ENCODE data around the gene ZNF280B.
"Not testable (repeated sequence)": the region's sequence is repeated elsewhere in the genome, so short reads cannot be mapped to it uniquely, and the experiment has no call there.

Gene ZNF280B

GRCh38 chr22:22478470-22478869, 30.1 kb downstream of the ZNF280B start:
- H3K36me3 Mint-ChIP-seq (ENCODE audit: low read depth) = no peaks in the 10 kb centered on the region
- intact Hi-C loops (cut with micrococcal nuclease) = no loop called here
- H3K9me3 Mint-ChIP-seq = no peaks in the 10 kb centered on the region
- H3K27me3 Mint-ChIP-seq = no peaks in the 10 kb centered on the region
- H3K4me3 Mint-ChIP-seq = no peak overlapping the region
- no peak overlapping the region for H3K27ac Mint-ChIP-seq
- peaks cover 5% of the 10 kb centered on the region for H3K4me1 Mint-ChIP-seq (ENCODE audit: low read depth)

- no peak overlapping the region for H3K4me3 Mint-ChIP-seq
- no peak overlapping the region for H3K27ac Mint-ChIP-seq
- peaks cover 4% of the 10 kb centered on the region for H3K9me3 Mint-ChIP-seq
- no peaks in the 10 kb centered on the region for H3K36me3 Mint-ChIP-seq (ENCODE audit: low read depth)
- peaks cover 5% of the 10 kb centered on the region for H3K4me1 Mint-ChIP-seq (ENCODE audit: low read depth)
- H3K27me3 Mint-ChIP-seq = peaks cover 4% of the 10 kb centered on the region
- intact Hi-C loops (cut with micrococcal nuclease) = no loop called here
Measured at GRCh38 chr22:22474733-22475132, 33.8 kb downstream of the ZNF280B start.

- intact Hi-C loops (cut with micrococcal nuclease); H3K4me1 Mint-ChIP-seq (ENCODE audit: low read depth); H3K36me3 Mint-ChIP-seq (ENCODE audit: low read depth); H3K27ac Mint-ChIP-seq; H3K4me3 Mint-ChIP-seq; H3K27me3 Mint-ChIP-seq: not testable (repeated sequence)
- peaks cover 20% of the 10 kb centered on the region for H3K9me3 Mint-ChIP-seq
Measured at GRCh38 chr22:22471104-22471503, 37.4 kb downstream of the ZNF280B start.

GRCh38 chr22:22469527-22469926, 39.0 kb downstream of the ZNF280B start:
- Mint-ChIP-seq H3K4me3 (no peak overlapping the region), H3K27me3 (peaks cover 13% of the 10 kb centered on the region), H3K27ac (no peak overlapping the region), H3K4me1 (ENCODE audit: low read depth) (no peaks in the 10 kb centered on the region), H3K9me3 (peaks cover 20% of the 10 kb centered on the region), H3K36me3 (ENCODE audit: low read depth) (no peaks in the 10 kb centered on the region)
- intact Hi-C loops (cut with micrococcal nuclease) = loop anchor here (10.0 kb wide), 1 partner anchor 105 kb away; no protein-coding TSS in a partner anchor

- intact Hi-C loops (cut with micrococcal nuclease) = loop anchor here (10.0 kb wide), 1 partner anchor 106 kb away; no protein-coding TSS in a partner anchor
- H3K27ac Mint-ChIP-seq; H3K36me3 Mint-ChIP-seq (ENCODE audit: low read depth); H3K4me1 Mint-ChIP-seq (ENCODE audit: low read depth); H3K4me3 Mint-ChIP-seq: not testable (repeated sequence)
- peaks cover 16% of the 10 kb centered on the region for H3K27me3 Mint-ChIP-seq
- peaks cover 20% of the 10 kb centered on the region for H3K9me3 Mint-ChIP-seq
Measured at GRCh38 chr22:22468794-22469469, 39.6 kb downstream of the ZNF280B start.

- Mint-ChIP-seq H3K9me3 (peaks cover 20% of the 10 kb centered on the region), H3K27ac (no peak overlapping the region), H3K4me3 (no peak overlapping the region), H3K4me1 (ENCODE audit: low read depth) (no peaks in the 10 kb centered on the region), H3K27me3 (peaks cover 28% of the 10 kb centered on the region), H3K36me3 (ENCODE audit: low read depth) (no peaks in the 10 kb centered on the region)
- intact Hi-C loops (cut with micrococcal nuclease) = loop anchor here (10.0 kb wide), 1 partner anchor 108 kb away; no protein-coding TSS in a partner anchor
Measured at GRCh38 chr22:22467112-22467511, 41.4 kb downstream of the ZNF280B start.

GRCh38 chr22:22465782-22466181, 42.8 kb downstream of the ZNF280B start:
- Mint-ChIP-seq H3K4me1 (ENCODE audit: low read depth) (no peaks in the 10 kb centered on the region), H3K4me3 (no peak overlapping the region), H3K9me3 (peaks cover 21% of the 10 kb centered on the region), H3K36me3 (ENCODE audit: low read depth) (no peaks in the 10 kb centered on the region), H3K27ac (no peak overlapping the region), H3K27me3 (peaks cover 35% of the 10 kb centered on the region)
- intact Hi-C loops (cut with micrococcal nuclease) = loop anchor here (10.0 kb wide), 1 partner anchor 109 kb away; no protein-coding TSS in a partner anchor

GRCh38 chr22:22465094-22465602, 43.4 kb downstream of the ZNF280B start:
- Mint-ChIP-seq H3K36me3 (ENCODE audit: low read depth) (no peaks in the 10 kb centered on the region), H3K4me1 (ENCODE audit: low read depth) (no peaks in the 10 kb centered on the region), H3K9me3 (peaks cover 27% of the 10 kb centered on the region), H3K27me3 (peaks cover 35% of the 10 kb centered on the region), H3K4me3 (no peak overlapping the region), H3K27ac (no peak overlapping the region)
- intact Hi-C loops (cut with micrococcal nuclease) = loop anchor here (10.0 kb wide), 1 partner anchor 110 kb away; no protein-coding TSS in a partner anchor

- Mint-ChIP-seq H3K27ac (no peak overlapping the region), H3K4me1 (ENCODE audit: low read depth) (no peaks in the 10 kb centered on the region), H3K4me3 (no peak overlapping the region), H3K9me3 (peaks cover 28% of the 10 kb centered on the region), H3K36me3 (ENCODE audit: low read depth) (no peaks in the 10 kb centered on the region), H3K27me3 (peaks cover 35% of the 10 kb centered on the region)
- intact Hi-C loops (cut with micrococcal nuclease) = loop anchor here (10.0 kb wide), 1 partner anchor 110 kb away; no protein-coding TSS in a partner anchor
Measured at GRCh38 chr22:22464541-22465054, 43.9 kb downstream of the ZNF280B start.

GRCh38 chr22:22463855-22464540, 44.5 kb downstream of the ZNF280B start:
- H3K9me3 Mint-ChIP-seq = peaks cover 28% of the 10 kb centered on the region
- H3K27me3 Mint-ChIP-seq = peaks cover 35% of the 10 kb centered on the region
- intact Hi-C loops (cut with micrococcal nuclease) = loop anchor here (10.0 kb wide), 1 partner anchor 111 kb away; no protein-coding TSS in a partner anchor

GRCh38 chr22:22462813-22463567, 45.6 kb downstream of the ZNF280B start:
- Mint-ChIP-seq H3K27me3 (peaks cover 35% of the 10 kb centered on the region), H3K4me1 (ENCODE audit: low read depth) (no peaks in the 10 kb centered on the region), H3K4me3 (no peak overlapping the region), H3K9me3 (peaks cover 29% of the 10 kb centered on the region), H3K27ac (no peak overlapping the region), H3K36me3 (ENCODE audit: low read depth) (peaks cover 8% of the 10 kb centered on the region)
- intact Hi-C loops (cut with micrococcal nuclease) = loop anchor here (10.0 kb wide), 1 partner anchor 112 kb away; no protein-coding TSS in a partner anchor

More at GRCh38 chr22:22463855-22464540, 44.5 kb downstream of the ZNF280B start:
- peaks cover 4% of the 10 kb centered on the region for H3K36me3 Mint-ChIP-seq (ENCODE audit: low read depth)
- H3K4me3 Mint-ChIP-seq = no peak overlapping the region
- no peaks in the 10 kb centered on the region for H3K4me1 Mint-ChIP-seq (ENCODE audit: low read depth)
- no peak overlapping the region for H3K27ac Mint-ChIP-seq

GRCh38 chr22:22461583-22461982, 47.0 kb downstream of the ZNF280B start:
- no peaks in the 10 kb centered on the region for H3K4me1 Mint-ChIP-seq (ENCODE audit: low read depth)
- H3K27me3 Mint-ChIP-seq = peaks cover 36% of the 10 kb centered on the region
- intact Hi-C loops (cut with micrococcal nuclease) = loop anchor here (10.0 kb wide), 1 partner anchor 113 kb away; no protein-coding TSS in a partner anchor
- peaks cover 41% of the 10 kb centered on the region for H3K9me3 Mint-ChIP-seq
- H3K4me3 Mint-ChIP-seq = no peak overlapping the region
- no peak overlapping the region for H3K27ac Mint-ChIP-seq
- peaks cover 8% of the 10 kb centered on the region for H3K36me3 Mint-ChIP-seq (ENCODE audit: low read depth)

- H3K4me1 Mint-ChIP-seq (ENCODE audit: low read depth) = no peaks in the 10 kb centered on the region
- no peak overlapping the region for H3K4me3 Mint-ChIP-seq
- peaks cover 36% of the 10 kb centered on the region for H3K27me3 Mint-ChIP-seq
- peaks cover 8% of the 10 kb centered on the region for H3K36me3 Mint-ChIP-seq (ENCODE audit: low read depth)
- H3K27ac Mint-ChIP-seq = no peak overlapping the region
- peaks cover 41% of the 10 kb centered on the region for H3K9me3 Mint-ChIP-seq
- intact Hi-C loops (cut with micrococcal nuclease) = loop anchor here (10.0 kb wide), 1 partner anchor 114 kb away; no protein-coding TSS in a partner anchor
Measured at GRCh38 chr22:22461111-22461510, 47.4 kb downstream of the ZNF280B start.

All from dendritic cell treated with granulocyte-macrophage colony-stimulating factor and Interleukin-4, amounts not matched to agents 40 ng/mL and 50 ng/mL, for 4 days (primary cell).